ENCODE measurements around the gene AKAP13. TPM values are rescaled to one million over a fixed set of nuclear protein-coding genes. Genes with fewer than 3 reads are reported as not detected.

Gene AKAP13
- total RNA-seq, 1 experiment from 2014 or later, result 47.3 TPM

GRCh38 chr15:85404176-85404917, 23.9 kb downstream of the AKAP13 start:
- no peaks in the 10 kb centered on the region for H3K27me3 Mint-ChIP-seq (ENCODE audit: low read depth)
- no peak for DNase-seq

More at GRCh38 chr15:85404176-85404917, 23.9 kb downstream of the AKAP13 start:
- no CpG with 5 or more reads among the region's 4 CpGs for WGBS (ENCODE audit: extremely low coverage, insufficient read length, low lambda C conversion rate)
- no peak overlapping the region for H4K8ac ChIP-seq (replicated peaks; ENCODE audit: insufficient read length, low read depth, low read length)
- Mint-ChIP-seq H3K4me3 (no peak overlapping the region), H3K4me1 (peaks cover 43 to 44% of the 10 kb centered on the region in 2 experiments), H3K27ac (peak overlapping the region in 2 of 3 experiments; percentile 50 to 88; a peak in 4 of 7 replicates), H3K9me3 (no peaks in the 10 kb centered on the region), H3K36me3 (ENCODE audit: insufficient read depth in 1 of 3, low read depth in 3 of 3) (no peaks in the 10 kb centered on the region)
- no peak overlapping the region for H3K4me2 ChIP-seq (ENCODE audit: insufficient read depth, insufficient read length, low read length)
- H2BK12ac ChIP-seq (ENCODE audit: insufficient read length, low read depth, low read length), result no peak overlapping the region
- no peak overlapping the region for H3K18ac ChIP-seq (ENCODE audit: insufficient read length, low read depth, low read length)
- H2BK20ac ChIP-seq (ENCODE audit: low read depth, low read length, poor library complexity, severe bottlenecking), result no peak overlapping the region
- H3K56ac ChIP-seq (ENCODE audit: insufficient read length, low read depth, low read length), result no peak overlapping the region
- H3K4ac ChIP-seq (ENCODE audit: low read depth, low read length), result no peak overlapping the region
- H4K20me1 ChIP-seq (ENCODE audit: control insufficient read depth, insufficient read depth, insufficient read length), result no peaks in the 10 kb centered on the region
- no peak overlapping the region for H3K27ac ChIP-seq (ENCODE audit: insufficient read length, low read depth, low read length)
- H2AFZ ChIP-seq (ENCODE audit: low read length), result no peak overlapping the region
- peaks cover 14% of the 10 kb centered on the region; the same call in 1 of the 2 replicates for H3K79me2 ChIP-seq (ENCODE audit: insufficient read depth, low read length)
- H2BK5ac ChIP-seq (ENCODE audit: insufficient read length, low read length), result no peak overlapping the region
- no peak for TF ChIP-seq CTCF (conservative IDR thresholded peaks at IDR 0.05)
- no peak overlapping the region for H3T11ph ChIP-seq (ENCODE audit: low read length)
- H4K91ac ChIP-seq (ENCODE audit: insufficient read length, low read depth, low read length), result no peak overlapping the region
- H3K4me1 ChIP-seq (ENCODE audit: insufficient read depth, low read length), result no peaks in the 10 kb centered on the region; the same call in 1 of the 2 replicates
- H3K9ac ChIP-seq (ENCODE audit: extremely low read depth, insufficient read length, low read length), result no peak overlapping the region
- H3K23ac ChIP-seq (ENCODE audit: insufficient read length, low read depth, low read length), result no peak overlapping the region
- H3K27me3 ChIP-seq (ENCODE audit: insufficient read depth, low read length), result no peaks in the 10 kb centered on the region
- peaks cover 6% of the 10 kb centered on the region for H3K79me1 ChIP-seq (ENCODE audit: insufficient read depth, low read depth, low read length, poor library complexity, severe bottlenecking)
- no peak overlapping the region for H2BK120ac ChIP-seq (ENCODE audit: low read depth, low read length, poor library complexity, severe bottlenecking)
- no peak overlapping the region for H2AK5ac ChIP-seq (ENCODE audit: insufficient read length, low read length)
- no peaks in the 10 kb centered on the region for H3K9me3 ChIP-seq (ENCODE audit: control insufficient read depth, low read depth, low read length)
- H4K5ac ChIP-seq (ENCODE audit: insufficient read length, low read depth, low read length), result no peak overlapping the region
- no peak overlapping the region for H2BK15ac ChIP-seq (ENCODE audit: low read depth, low read length)
- H3K23me2 ChIP-seq (ENCODE audit: insufficient read length, low read depth, low read length, poor library complexity, severe bottlenecking), result no peaks in the 10 kb centered on the region
- no peak overlapping the region for H3K14ac ChIP-seq (ENCODE audit: insufficient read depth, low read length)
